GM12864 (cell line): ENCODE results near the gene GNAT1.

Source experiments
- DNase-seq: peaks from one replicate; pipeline ENCODE4 v3.0.0-alpha.2; 2011; ENCODE audit warnings: low read depth
- H3K4me3 ChIP-seq: 2 replicates; pipeline ENCODE4 v1.5.1; 2011; ENCODE audit warnings: mild to moderate bottlenecking, low read depth, low read length, control low read depth
- CTCF ChIP-seq: IDR thresholded peaks from 2 replicates; pipeline ENCODE4 v1.5.1; 2011; ENCODE audit warnings: low read depth, mild to moderate bottlenecking, moderate library complexity, low read length, control low read depth, inconsistent platforms; ENCODE audit errors: missing control alignments

Gene GNAT1

GRCh38 chr3:50155891-50156290, 35.5 kb upstream of the GNAT1 start:
- H3K4me3 ChIP-seq = no peak overlapping the region
- no peak for DNase-seq
- no peak for TF ChIP-seq CTCF

- H3K4me3 ChIP-seq = no peak overlapping the region
- TF ChIP-seq CTCF = no peak
- DNase-seq = no peak
These were observed 34.6 kb upstream of the GNAT1 start for GRCh38 chr3:50156549-50157493.

GRCh38 chr3:50157827-50158529, 33.4 kb upstream of the GNAT1 start:
- DNase-seq = no peak
- TF ChIP-seq CTCF = no peak
- H3K4me3 ChIP-seq = no peak overlapping the region

- TF ChIP-seq CTCF = no peak
- no peak overlapping the region for H3K4me3 ChIP-seq
- no peak for DNase-seq
These were observed 32.8 kb upstream of the GNAT1 start for GRCh38 chr3:50158530-50159146.

GRCh38 chr3:50160561-50160983, 30.8 kb upstream of the GNAT1 start:
- DNase-seq = no peak
- no peak for TF ChIP-seq CTCF
- no peak overlapping the region for H3K4me3 ChIP-seq

GRCh38 chr3:50161320-50161719, 30.1 kb upstream of the GNAT1 start:
- no peak for TF ChIP-seq CTCF
- no peak for DNase-seq
- no peak overlapping the region for H3K4me3 ChIP-seq
